ENCODE measurements around the gene SNX5. TPM values are rescaled to one million over a fixed set of nuclear protein-coding genes. Genes with fewer than 3 reads are reported as not detected.

SNX5 gene
- total RNA-seq, 1 donor from 2014 or later: 32.7 TPM

GRCh38 chr20:17966432-17967310, 1.9 kb downstream of the SNX5 start:
- Histone ChIP-seq H3K36me3 (no peaks in the 10 kb centered on the region), H3K4me1 (peaks cover 4 to 31% of the 10 kb centered on the region in 2 donors), H3K9me3 (no peaks in the 10 kb centered on the region), H3K4me3 (peak overlapping the region; percentile 79 to 84), H3K27ac (peak overlapping the region; percentile 36 to 94), H3K27me3 (no peaks in the 10 kb centered on the region)
- DNase-seq (ENCODE audit: low spot score in 2 of 2): no peak
- intact Hi-C loops (cut with DNase I): loop anchor here (5.0 kb wide), 1 partner anchor 321 kb away; the partner anchor contains the start of gene ZNF133
- TF ChIP-seq CTCF (IDR thresholded peaks at IDR 0.05): peak in 1 of 3 experiments; percentile 7

- Histone ChIP-seq H3K4me3 (peak overlapping the region in 1 of 2 donors; percentile 6), H3K27me3 (no peaks in the 10 kb centered on the region), H3K27ac (peak overlapping the region; percentile 36 to 94), H3K9me3 (no peaks in the 10 kb centered on the region), H3K4me1 (peaks cover under 1 to 35% of the 10 kb centered on the region in 2 donors), H3K36me3 (no peaks in the 10 kb centered on the region)
- no peak for DNase-seq (ENCODE audit: low spot score in 2 of 2)
- TF ChIP-seq CTCF (IDR thresholded peaks at IDR 0.05): no peak
- intact Hi-C loops (cut with DNase I): loop anchor here (5.0 kb wide), 1 partner anchor 322 kb away; the partner anchor contains the start of gene ZNF133
Observed at GRCh38 chr20:17965042-17965697, 3.4 kb downstream of the SNX5 start.

GRCh38 chr20:17964632-17965031, 4.0 kb downstream of the SNX5 start:
- H3K4me1 ChIP-seq: peaks cover 0 to 38% of the 10 kb centered on the region in 2 donors
- no peak overlapping the region for H3K27ac ChIP-seq
- intact Hi-C loops (cut with DNase I): loop anchor here (5.0 kb wide), 1 partner anchor 323 kb away; the partner anchor contains the start of gene ZNF133
- no peaks in the 10 kb centered on the region for H3K9me3 ChIP-seq
- no peak overlapping the region for H3K4me3 ChIP-seq
- no peaks in the 10 kb centered on the region for H3K36me3 ChIP-seq
- TF ChIP-seq CTCF (IDR thresholded peaks at IDR 0.05): no peak
- no peak for DNase-seq (ENCODE audit: low spot score in 2 of 2)
- H3K27me3 ChIP-seq: no peaks in the 10 kb centered on the region

- H3K27me3 ChIP-seq: no peaks in the 10 kb centered on the region
- no peak overlapping the region for H3K4me3 ChIP-seq
- TF ChIP-seq CTCF (IDR thresholded peaks at IDR 0.05): no peak
- no peaks in the 10 kb centered on the region for H3K9me3 ChIP-seq
- DNase-seq (ENCODE audit: low spot score in 2 of 2): no peak
- no peak overlapping the region for H3K27ac ChIP-seq
- intact Hi-C loops (cut with DNase I): no loop called here
- H3K4me1 ChIP-seq: peaks cover 0 to 43% of the 10 kb centered on the region in 2 donors
- no peaks in the 10 kb centered on the region for H3K36me3 ChIP-seq
Observed at GRCh38 chr20:17964073-17964472, 4.5 kb downstream of the SNX5 start.

- intact Hi-C loops (cut with DNase I): no loop called here
- Histone ChIP-seq H3K9me3 (no peaks in the 10 kb centered on the region), H3K36me3 (no peaks in the 10 kb centered on the region), H3K27ac (peak overlapping the region in 1 of 2 donors; percentile 60), H3K4me3 (no peak overlapping the region), H3K27me3 (no peaks in the 10 kb centered on the region), H3K4me1 (peaks cover 3 to 48% of the 10 kb centered on the region in 2 donors)
- DNase-seq (ENCODE audit: low spot score in 2 of 2): no peak
- no peak for TF ChIP-seq CTCF (IDR thresholded peaks at IDR 0.05)
Observed at GRCh38 chr20:17963114-17963897, 5.3 kb downstream of the SNX5 start.
